Measurements from ENCODE around the gene HAO2. TPM values are rescaled to one million over a fixed set of nuclear protein-coding genes. Genes with fewer than 3 reads are reported as not detected.

Gene HAO2
- total RNA-seq, 2 donors from 2014 or later, result not detected

DNA sequence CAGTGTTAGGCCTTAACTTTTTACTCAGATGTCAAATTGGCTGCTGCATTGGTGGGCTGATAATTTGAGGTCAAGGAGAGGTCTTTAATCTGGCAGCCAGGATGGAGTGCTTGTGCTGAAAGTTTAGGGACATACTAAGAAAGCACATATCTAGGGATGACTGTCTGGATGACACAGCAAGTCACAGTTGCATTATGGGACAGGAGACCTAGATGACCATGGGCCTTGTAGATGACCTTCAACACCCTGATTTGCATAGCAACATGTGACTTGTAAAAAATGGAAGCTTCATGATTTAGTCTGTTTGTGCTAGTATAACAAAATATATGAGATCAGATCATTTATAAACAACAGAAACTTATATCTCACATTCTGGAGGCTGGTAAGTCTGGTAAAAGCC lies 28.4 kb downstream of the HAO2 start:
- H3K36me3 ChIP-seq (replicated peaks in 1 of 2; ENCODE audit: insufficient read depth in 1 of 2, low read depth in 2 of 2), result no peaks in the 10 kb centered on the region
- intact Hi-C loops (cut with DNase I), result no loop called here
- no peak overlapping the region for H3K27ac ChIP-seq
- no peaks in the 10 kb centered on the region for H3K4me1 ChIP-seq
- ATAC-seq (no peak), DNase-seq (no peak)
- no peak for TF ChIP-seq POLR2A (IDR thresholded peaks at IDR 0.05)
- TF ChIP-seq, protein P1, sequence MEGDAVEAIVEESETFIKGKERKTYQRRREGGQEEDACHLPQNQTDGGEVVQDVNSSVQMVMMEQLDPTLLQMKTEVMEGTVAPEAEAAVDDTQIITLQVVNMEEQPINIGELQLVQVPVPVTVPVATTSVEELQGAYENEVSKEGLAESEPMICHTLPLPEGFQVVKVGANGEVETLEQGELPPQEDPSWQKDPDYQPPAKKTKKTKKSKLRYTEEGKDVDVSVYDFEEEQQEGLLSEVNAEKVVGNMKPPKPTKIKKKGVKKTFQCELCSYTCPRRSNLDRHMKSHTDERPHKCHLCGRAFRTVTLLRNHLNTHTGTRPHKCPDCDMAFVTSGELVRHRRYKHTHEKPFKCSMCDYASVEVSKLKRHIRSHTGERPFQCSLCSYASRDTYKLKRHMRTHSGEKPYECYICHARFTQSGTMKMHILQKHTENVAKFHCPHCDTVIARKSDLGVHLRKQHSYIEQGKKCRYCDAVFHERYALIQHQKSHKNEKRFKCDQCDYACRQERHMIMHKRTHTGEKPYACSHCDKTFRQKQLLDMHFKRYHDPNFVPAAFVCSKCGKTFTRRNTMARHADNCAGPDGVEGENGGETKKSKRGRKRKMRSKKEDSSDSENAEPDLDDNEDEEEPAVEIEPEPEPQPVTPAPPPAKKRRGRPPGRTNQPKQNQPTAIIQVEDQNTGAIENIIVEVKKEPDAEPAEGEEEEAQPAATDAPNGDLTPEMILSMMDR (IDR thresholded peaks at IDR 0.05), result no peak
- H3K4me3 ChIP-seq, result no peak overlapping the region
- H3K27me3 ChIP-seq, result no peaks in the 10 kb centered on the region
- no peaks in the 10 kb centered on the region for H3K9me3 ChIP-seq

DNA sequence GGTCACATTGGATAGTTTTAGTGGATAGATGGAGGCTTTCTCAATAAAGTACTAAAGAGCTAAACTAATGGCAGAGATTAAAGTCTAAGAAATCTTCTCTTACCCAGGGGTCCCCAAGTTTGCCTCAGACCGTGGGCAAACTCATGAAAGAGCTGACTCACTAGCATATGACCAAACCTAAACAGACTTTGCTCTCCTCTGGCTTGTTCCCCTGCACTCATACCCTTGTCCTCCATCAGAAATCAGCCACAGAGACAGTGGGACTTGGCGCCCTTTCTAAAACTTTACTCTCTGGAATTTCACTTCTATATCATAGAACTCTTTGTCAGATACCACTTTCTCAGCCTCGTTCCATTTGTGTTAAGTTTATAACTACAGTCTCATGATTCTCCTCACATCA lies 29.4 kb downstream of the HAO2 start:
- H3K9me3 ChIP-seq, result no peaks in the 10 kb centered on the region
- H3K36me3 ChIP-seq (replicated peaks in 1 of 2; ENCODE audit: insufficient read depth in 1 of 2, low read depth in 2 of 2), result no peaks in the 10 kb centered on the region
- intact Hi-C loops (cut with DNase I), result no loop called here
- no peak for TF ChIP-seq POLR2A (IDR thresholded peaks at IDR 0.05)
- TF ChIP-seq, protein P1 (IDR thresholded peaks at IDR 0.05), result no peak
- H3K27ac ChIP-seq, result no peak overlapping the region
- DNase-seq (no peak), ATAC-seq (no peak)
- WGBS, 2 donors, result 71 to 81% methylated on average over 3 of the region's 3 CpGs
- H3K4me3 ChIP-seq, result no peak overlapping the region
- no peaks in the 10 kb centered on the region for H3K27me3 ChIP-seq
- no peaks in the 10 kb centered on the region for H3K4me1 ChIP-seq

DNA sequence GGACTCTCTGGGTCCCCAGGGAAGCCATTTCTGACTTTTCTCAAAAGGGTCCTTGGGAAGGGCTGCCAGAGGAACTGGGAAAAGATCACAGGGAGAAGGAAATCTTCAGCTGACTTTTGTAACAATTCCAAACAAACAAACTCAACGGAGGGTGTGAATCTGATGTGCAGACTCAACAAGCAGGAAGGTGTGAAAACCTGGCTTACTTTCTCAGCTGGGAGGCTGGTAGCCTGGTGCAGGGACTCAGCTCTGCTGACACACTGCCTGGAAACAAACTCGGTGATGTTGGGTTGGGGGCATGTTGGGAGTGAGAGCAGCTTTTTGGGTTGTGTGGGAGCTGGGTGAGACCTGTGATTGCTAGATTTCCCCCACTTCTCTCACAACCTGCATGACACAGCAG lies 36.2 kb downstream of the HAO2 start:
- no peaks in the 10 kb centered on the region for H3K27me3 ChIP-seq
- no peak overlapping the region for H3K27ac ChIP-seq
- no peak overlapping the region for H3K4me3 ChIP-seq
- WGBS, 2 donors, result 13 to 24% methylated on average over 2 of the region's 2 CpGs
- intact Hi-C loops (cut with DNase I), result no loop called here
- no peaks in the 10 kb centered on the region for H3K9me3 ChIP-seq
- H3K4me1 ChIP-seq, result no peaks in the 10 kb centered on the region
- H3K36me3 ChIP-seq (replicated peaks in 1 of 2; ENCODE audit: insufficient read depth in 1 of 2, low read depth in 2 of 2), result no peaks in the 10 kb centered on the region
- ATAC-seq, result no peak
- TF ChIP-seq POLR2A (IDR thresholded peaks at IDR 0.05), result no peak
- TF ChIP-seq, protein P1 (IDR thresholded peaks at IDR 0.05), result no peak
- DNase-seq, result no peak

DNA sequence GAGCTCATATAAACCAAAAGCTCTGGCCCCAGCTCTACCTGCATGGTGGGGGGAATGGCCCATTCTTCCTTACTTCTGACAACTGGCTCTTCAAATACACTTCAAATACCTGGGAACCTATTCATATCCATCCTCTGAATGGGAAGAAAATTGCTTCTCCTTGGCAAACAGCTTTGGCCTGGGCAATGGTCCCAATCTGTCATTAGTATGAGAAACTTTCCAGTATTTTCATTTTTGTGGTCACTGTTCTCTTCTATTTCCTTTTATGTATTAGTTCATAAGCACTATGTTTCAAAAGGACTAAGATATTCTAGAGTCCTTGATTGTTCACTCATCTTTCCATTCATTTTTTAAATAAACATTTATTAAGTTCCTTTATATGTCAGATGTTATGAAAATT lies 41.1 kb downstream of the HAO2 start:
- no peak overlapping the region for H3K27ac ChIP-seq
- DNase-seq, result no peak
- H3K4me3 ChIP-seq, result no peak overlapping the region
- no peaks in the 10 kb centered on the region for H3K4me1 ChIP-seq
- H3K27me3 ChIP-seq, result no peaks in the 10 kb centered on the region
- intact Hi-C loops (cut with DNase I), result no loop called here
- no peaks in the 10 kb centered on the region for H3K9me3 ChIP-seq
- ATAC-seq, result no peak
- no peak for TF ChIP-seq POLR2A (IDR thresholded peaks at IDR 0.05)
- TF ChIP-seq, protein P1 (IDR thresholded peaks at IDR 0.05), result no peak
- no peaks in the 10 kb centered on the region for H3K36me3 ChIP-seq (replicated peaks in 1 of 2; ENCODE audit: insufficient read depth in 1 of 2, low read depth in 2 of 2)

DNA sequence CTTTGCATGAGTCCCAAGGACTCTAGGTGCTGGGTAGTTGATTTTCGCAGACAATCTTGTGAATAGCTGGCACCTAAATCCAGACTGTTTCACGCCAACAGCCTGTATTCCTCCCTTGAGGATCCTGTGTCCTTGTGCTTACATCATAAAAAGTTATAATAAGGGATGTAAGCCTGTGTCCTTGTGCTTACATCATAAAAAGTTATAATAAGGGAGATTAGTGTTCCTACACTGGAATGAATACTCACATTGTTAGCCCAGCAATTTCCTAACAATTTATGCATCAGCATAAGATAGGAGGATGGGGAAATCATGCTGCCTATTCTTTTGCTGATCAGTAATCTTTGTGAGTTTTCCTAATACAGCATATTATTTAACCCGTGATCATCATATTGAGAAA lies 42.4 kb downstream of the HAO2 start:
- no peaks in the 10 kb centered on the region for H3K36me3 ChIP-seq (replicated peaks in 1 of 2; ENCODE audit: insufficient read depth in 1 of 2, low read depth in 2 of 2)
- ATAC-seq (no peak), DNase-seq (no peak)
- no peaks in the 10 kb centered on the region for H3K4me1 ChIP-seq
- no peak for TF ChIP-seq POLR2A (IDR thresholded peaks at IDR 0.05)
- TF ChIP-seq, protein P1 (IDR thresholded peaks at IDR 0.05), result no peak
- no peaks in the 10 kb centered on the region for H3K27me3 ChIP-seq
- H3K4me3 ChIP-seq, result no peak overlapping the region
- H3K9me3 ChIP-seq, result no peaks in the 10 kb centered on the region
- WGBS, 2 donors, result 72 to 92% methylated on average over 3 of the region's 3 CpGs
- H3K27ac ChIP-seq, result no peak overlapping the region
- intact Hi-C loops (cut with DNase I), result no loop called here
